WERI-Rb-1 (cell line): ENCODE data around the gene ERMP1.

ENCODE experiments used
- DNase-seq: peaks from one replicate; pipeline ENCODE4 v3.0.0-alpha.2; 2020
- H3K27ac ChIP-seq: fragments of 250-450 bp; sonication (Bioruptor Pico); 2 replicates; pipeline ENCODE4 v1.5.1; 2020; ENCODE audit warnings: mild to moderate bottlenecking, moderate library complexity
- H3K27me3 ChIP-seq: fragments of 250-450 bp; sonication (Bioruptor Pico); 2 replicates; pipeline ENCODE4 v1.5.1; 2021; ENCODE audit warnings: mild to moderate bottlenecking, low read depth, moderate library complexity; ENCODE audit not compliant: insufficient read depth, severe bottlenecking
- H3K36me3 ChIP-seq: fragments of 250-450 bp; sonication (Bioruptor Pico); 2 replicates; pipeline ENCODE4 v1.5.1; 2020; ENCODE audit warnings: mild to moderate bottlenecking, moderate library complexity
- H3K4me3 ChIP-seq: 2 replicates; pipeline ENCODE4 v1.5.1; 2011; ENCODE audit warnings: low read depth, mild to moderate bottlenecking, control low read depth, low read length
- H3K9me3 ChIP-seq: fragments of 250-450 bp; sonication (Bioruptor Pico); 2 replicates; pipeline ENCODE4 v1.5.1; 2021; ENCODE audit warnings: mild to moderate bottlenecking, moderate library complexity; ENCODE audit not compliant: severe bottlenecking
- TF ChIP-seq, protein P1 (sequence below): IDR thresholded peaks from 2 replicates; pipeline ENCODE4 v1.5.1; 2011; ENCODE audit warnings: low read depth, mild to moderate bottlenecking, control low read depth, inconsistent platforms, low read length

ERMP1 gene

DNA sequence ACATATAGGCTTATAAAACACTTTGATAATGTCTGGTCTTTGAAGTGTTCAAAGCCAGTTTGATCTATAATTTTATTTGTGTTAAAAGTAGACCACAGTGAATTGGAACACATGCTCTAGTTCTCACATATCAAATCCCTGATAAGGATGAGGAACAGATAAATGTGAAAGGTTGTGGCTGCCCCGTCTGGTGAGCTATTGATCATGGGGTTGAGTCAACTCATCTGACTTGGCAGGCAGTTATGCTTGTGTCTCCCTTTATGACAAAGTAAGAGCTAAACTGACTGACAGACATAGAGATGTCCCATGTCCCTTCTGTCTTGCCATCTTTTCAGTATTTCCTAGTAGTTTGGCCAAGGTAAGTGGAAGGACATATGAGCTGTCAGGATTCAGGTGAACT lies 2.9 kb upstream of the ERMP1 start:
- H3K4me3 ChIP-seq = no peak overlapping the region
- peaks cover 3% of the 10 kb centered on the region for H3K9me3 ChIP-seq
- no peaks in the 10 kb centered on the region for H3K36me3 ChIP-seq
- H3K27ac ChIP-seq = no peak overlapping the region
- no peaks in the 10 kb centered on the region for H3K27me3 ChIP-seq
- DNase-seq = no peak
- TF ChIP-seq, protein P1, sequence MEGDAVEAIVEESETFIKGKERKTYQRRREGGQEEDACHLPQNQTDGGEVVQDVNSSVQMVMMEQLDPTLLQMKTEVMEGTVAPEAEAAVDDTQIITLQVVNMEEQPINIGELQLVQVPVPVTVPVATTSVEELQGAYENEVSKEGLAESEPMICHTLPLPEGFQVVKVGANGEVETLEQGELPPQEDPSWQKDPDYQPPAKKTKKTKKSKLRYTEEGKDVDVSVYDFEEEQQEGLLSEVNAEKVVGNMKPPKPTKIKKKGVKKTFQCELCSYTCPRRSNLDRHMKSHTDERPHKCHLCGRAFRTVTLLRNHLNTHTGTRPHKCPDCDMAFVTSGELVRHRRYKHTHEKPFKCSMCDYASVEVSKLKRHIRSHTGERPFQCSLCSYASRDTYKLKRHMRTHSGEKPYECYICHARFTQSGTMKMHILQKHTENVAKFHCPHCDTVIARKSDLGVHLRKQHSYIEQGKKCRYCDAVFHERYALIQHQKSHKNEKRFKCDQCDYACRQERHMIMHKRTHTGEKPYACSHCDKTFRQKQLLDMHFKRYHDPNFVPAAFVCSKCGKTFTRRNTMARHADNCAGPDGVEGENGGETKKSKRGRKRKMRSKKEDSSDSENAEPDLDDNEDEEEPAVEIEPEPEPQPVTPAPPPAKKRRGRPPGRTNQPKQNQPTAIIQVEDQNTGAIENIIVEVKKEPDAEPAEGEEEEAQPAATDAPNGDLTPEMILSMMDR = no peak

DNA sequence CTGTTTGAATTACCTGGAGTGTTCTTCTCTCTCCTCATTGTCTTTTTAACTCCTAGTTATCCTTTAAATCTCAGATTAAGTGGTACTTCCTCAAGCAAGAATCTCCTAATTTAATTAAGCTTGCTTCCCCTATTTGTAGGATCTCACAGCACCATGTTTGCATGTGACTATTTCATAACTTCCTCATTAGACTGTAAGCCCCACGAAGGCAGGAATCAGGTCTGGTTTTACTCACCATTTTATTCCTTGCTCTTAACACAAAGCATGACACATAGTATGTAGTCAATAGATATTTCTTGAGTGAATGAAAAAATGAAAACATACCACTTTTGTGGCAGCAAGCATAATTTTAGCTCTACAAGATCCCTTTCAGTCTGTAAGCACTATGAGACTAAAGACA lies 1.3 kb upstream of the ERMP1 start:
- no peaks in the 10 kb centered on the region for H3K27me3 ChIP-seq
- H3K27ac ChIP-seq = no peak overlapping the region
- peaks cover 3% of the 10 kb centered on the region for H3K9me3 ChIP-seq
- H3K4me3 ChIP-seq = no peak overlapping the region
- no peak for DNase-seq
- TF ChIP-seq, protein P1 = no peak
- no peaks in the 10 kb centered on the region; the same call in 1 of the 2 replicates for H3K36me3 ChIP-seq

DNA sequence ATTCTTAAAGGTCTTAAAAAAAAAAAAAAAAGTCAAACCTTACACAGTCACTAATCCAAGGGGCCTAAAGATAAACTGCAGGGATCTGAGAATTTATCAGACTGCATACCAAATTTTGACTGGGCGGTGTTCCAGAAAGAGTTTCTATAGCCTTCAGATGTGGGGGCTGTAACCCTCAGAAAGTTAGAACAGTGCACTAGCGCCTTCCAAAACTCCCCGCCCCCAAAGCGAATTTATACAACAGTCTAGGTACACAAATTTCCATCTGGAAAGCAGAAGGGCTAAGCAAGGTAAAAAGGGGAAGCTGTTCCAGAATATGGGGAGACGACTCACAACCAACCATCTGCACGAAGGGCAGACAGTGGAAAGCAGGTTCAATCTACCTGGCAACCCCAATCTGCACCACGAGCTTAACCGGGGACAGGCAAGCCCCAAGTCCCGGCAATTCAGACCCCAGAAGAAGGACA lies 813 bp downstream of the ERMP1 start:
- H3K27ac ChIP-seq = peak overlapping the region; percentile 72
- peak overlapping the region; percentile 81 for H3K4me3 ChIP-seq
- DNase-seq = no peak

DNA sequence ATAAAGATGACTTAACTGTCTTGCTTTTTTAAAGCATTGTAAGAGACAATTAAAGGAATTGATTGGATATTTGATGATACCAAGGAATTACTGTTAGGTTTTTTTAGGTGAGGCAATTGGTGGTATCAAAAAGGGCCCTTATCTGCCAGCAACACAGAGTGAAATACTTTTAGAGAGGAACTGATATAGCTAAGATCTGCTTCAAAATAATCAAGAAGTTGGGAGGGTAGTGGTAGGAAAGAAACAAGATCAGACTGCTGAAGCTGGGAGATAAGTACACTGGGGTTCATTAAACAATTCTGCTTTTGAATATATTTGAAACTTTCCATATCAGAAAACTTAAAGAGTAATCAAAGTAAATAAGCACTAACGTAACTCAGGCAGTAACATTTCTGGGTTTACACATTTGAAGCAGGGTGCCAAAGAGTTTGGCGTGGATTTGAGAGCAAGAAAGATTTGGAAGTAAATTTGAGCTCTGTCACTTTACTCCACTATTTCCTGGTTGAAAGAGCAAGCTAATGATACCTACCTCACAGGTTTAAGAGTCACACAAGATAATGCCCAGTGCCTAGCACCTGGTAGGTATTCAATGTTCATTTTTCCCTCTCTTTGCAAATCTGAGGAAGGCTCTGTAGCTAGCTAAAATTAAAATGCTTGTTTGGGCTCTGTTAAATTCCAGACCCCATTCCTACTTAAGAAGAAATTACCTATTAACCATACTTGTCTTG lies 6.9 kb downstream of the ERMP1 start:
- DNase-seq = no peak
- Histone ChIP-seq H3K9me3 (no peaks in the 10 kb centered on the region), H3K4me3 (no peak overlapping the region), H3K27ac (no peak overlapping the region), H3K36me3 (peaks cover 3% of the 10 kb centered on the region), H3K27me3 (no peaks in the 10 kb centered on the region)
- TF ChIP-seq, protein P1 = no peak

More for the DNA sequence above, 813 bp downstream of the ERMP1 start:
- Histone ChIP-seq H3K27me3 (no peaks in the 10 kb centered on the region), H3K9me3 (peaks cover 3% of the 10 kb centered on the region), H3K36me3 (no peaks in the 10 kb centered on the region; the same call in none of the 2 replicates)
- TF ChIP-seq, protein P1 = no peak

DNA sequence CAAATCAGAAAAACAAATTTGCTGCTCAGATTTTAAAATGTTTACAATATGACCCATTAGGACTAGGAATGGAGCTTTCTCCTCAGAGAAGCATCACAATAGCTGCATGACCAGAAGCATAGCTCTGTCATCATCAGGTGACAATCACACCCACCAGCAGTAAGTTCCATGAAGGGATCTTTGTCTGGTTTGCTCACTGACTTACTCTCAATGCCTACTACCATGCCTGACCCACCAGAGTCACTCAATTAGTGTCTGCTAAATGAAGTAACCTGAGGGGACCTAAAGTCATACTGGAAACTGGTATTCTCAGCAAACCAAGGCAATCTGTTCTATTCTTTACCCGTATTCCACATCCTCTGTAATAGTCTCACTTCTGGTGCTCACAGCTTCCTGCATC lies 7.7 kb downstream of the ERMP1 start:
- Histone ChIP-seq H3K27ac (no peak overlapping the region), H3K4me3 (no peak overlapping the region), H3K9me3 (no peaks in the 10 kb centered on the region), H3K27me3 (no peaks in the 10 kb centered on the region), H3K36me3 (peaks cover 3% of the 10 kb centered on the region)
- no peak for DNase-seq
- TF ChIP-seq, protein P1 = no peak
